ENCODE data around the gene POLR2A.
"Not testable (repeated sequence)": the region's sequence is repeated elsewhere in the genome, so short reads cannot be mapped to it uniquely, and the experiment has no call there.

DNA sequence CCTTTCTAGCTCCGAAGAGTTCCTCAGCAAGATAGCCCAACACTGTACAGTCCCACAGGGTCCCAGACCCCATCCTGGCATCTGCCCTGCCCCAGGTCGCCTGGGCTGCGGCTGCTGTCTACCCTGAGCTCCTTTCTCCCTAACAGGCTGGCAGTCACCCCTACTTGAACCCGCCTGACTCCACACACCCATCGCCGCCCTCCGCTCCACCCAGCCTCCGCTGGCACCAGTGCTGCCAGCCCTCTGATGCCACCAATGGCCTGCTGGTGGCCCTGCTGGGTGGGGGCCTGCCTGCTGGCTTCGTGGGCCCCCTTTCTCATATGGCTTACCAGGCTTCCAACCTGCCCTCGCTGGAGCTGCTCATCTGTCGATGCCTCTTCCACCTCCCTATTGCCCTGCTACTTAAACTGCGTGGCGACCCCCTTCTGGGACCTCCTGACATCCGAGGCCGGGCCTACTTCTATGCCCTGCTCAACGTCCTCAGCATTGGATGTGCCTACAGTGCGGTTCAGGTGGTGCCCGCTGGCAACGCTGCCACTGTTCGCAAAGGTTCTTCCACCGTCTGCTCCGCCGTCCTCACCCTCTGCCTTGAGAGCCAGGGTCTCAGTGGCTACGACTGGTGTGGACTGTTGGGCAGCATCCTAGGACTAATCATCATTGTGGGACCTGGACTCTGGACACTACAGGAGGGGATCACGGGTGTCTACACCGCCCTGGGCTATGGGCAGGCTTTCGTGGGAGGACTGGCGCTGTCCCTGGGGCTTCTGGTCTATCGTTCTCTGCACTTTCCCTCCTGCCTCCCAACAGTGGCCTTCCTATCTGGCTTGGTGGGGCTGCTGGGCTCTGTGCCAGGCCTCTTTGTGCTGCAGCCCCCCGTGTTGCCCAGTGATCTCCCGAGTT is 2.1 kb upstream of the POLR2A start:
- TF ChIP-seq CTCF, POLR2A (IDR thresholded peaks at IDR 0.05): not testable (repeated sequence)

Data from esophagus squamous epithelium (tissue), 4 donors.